DND-41 (cell line): ENCODE data around the gene OSBPL10.

ENCODE experiments used
- CTCF ChIP-seq: IDR thresholded peaks from 2 replicates; pipeline ENCODE4 v1.5.1; 2012; ENCODE audit warnings: borderline replicate concordance, low read length, moderate library complexity, mild to moderate bottlenecking; ENCODE audit not compliant: poor library complexity, severe bottlenecking; ENCODE audit errors: extremely low read depth
- EZH2 ChIP-seq: IDR thresholded peaks from 3 replicates; pipeline ENCODE4 v1.6.1; 2012; ENCODE audit warnings: borderline replicate concordance, low read depth, mild to moderate bottlenecking, moderate library complexity, low read length, inconsistent platforms; ENCODE audit not compliant: severe bottlenecking

- TF ChIP-seq CTCF (no peak), EZH2 (no peak)
These were observed 345.5 kb downstream of the OSBPL10 start for GRCh38 chr3:31635545-31635944.
